GM21515 (cell line): Measurements from ENCODE around the gene LPP.
"Not testable (repeated sequence)": the region's sequence is repeated elsewhere in the genome, so short reads cannot be mapped to it uniquely, and the experiment has no call there.

ENCODE experiments used
- ATAC-seq: cut with Tn5 transposase; IDR thresholded peaks from one replicate; pipeline ENCODE4 v1.9.1; 2021; ENCODE audit not compliant: unreplicated experiment

The LPP gene

GRCh38 chr3:188613721-188614120 lies 459.8 kb downstream of the LPP start:
- ATAC-seq, result not testable (repeated sequence)

- no peak for ATAC-seq
These were observed 463.3 kb downstream of the LPP start for GRCh38 chr3:188617270-188617669.

- no peak for ATAC-seq
These were observed 464.2 kb downstream of the LPP start for GRCh38 chr3:188617988-188618701.

- ATAC-seq, result no peak
These were observed 466.8 kb downstream of the LPP start for GRCh38 chr3:188620752-188621151.

- ATAC-seq, result no peak
These were observed 470.4 kb downstream of the LPP start for GRCh38 chr3:188624384-188624783.

- ATAC-seq, result no peak
These were observed 470.9 kb downstream of the LPP start for GRCh38 chr3:188624828-188625227.

GRCh38 chr3:188627652-188628051 lies 473.7 kb downstream of the LPP start:
- no peak for ATAC-seq

- ATAC-seq, result no peak
These were observed 477.5 kb downstream of the LPP start for GRCh38 chr3:188631291-188632010.

- no peak for ATAC-seq
These were observed 479.2 kb downstream of the LPP start for GRCh38 chr3:188633206-188633605.

GRCh38 chr3:188634285-188634684 lies 480.3 kb downstream of the LPP start:
- no peak for ATAC-seq

GRCh38 chr3:188635258-188636042 lies 481.5 kb downstream of the LPP start:
- ATAC-seq, result no peak

GRCh38 chr3:188636292-188636691 lies 482.3 kb downstream of the LPP start:
- not testable (repeated sequence) for ATAC-seq

- ATAC-seq, result no peak
These were observed 487.1 kb downstream of the LPP start for GRCh38 chr3:188641076-188641475.

GRCh38 chr3:188643736-188644135 lies 489.8 kb downstream of the LPP start:
- ATAC-seq, result no peak

GRCh38 chr3:188646592-188646991 lies 492.6 kb downstream of the LPP start:
- ATAC-seq, result no peak

- no peak for ATAC-seq
These were observed 493.3 kb downstream of the LPP start for GRCh38 chr3:188647237-188647636.

GRCh38 chr3:188649521-188649920 lies 495.6 kb downstream of the LPP start:
- no peak for ATAC-seq

- no peak for ATAC-seq
These were observed 502.4 kb downstream of the LPP start for GRCh38 chr3:188656196-188656982.

- ATAC-seq, result no peak
These were observed 504.6 kb downstream of the LPP start for GRCh38 chr3:188658606-188659005.

- no peak for ATAC-seq
These were observed 505.6 kb downstream of the LPP start for GRCh38 chr3:188659449-188660090.
